SHP77 treated with DMSO at 0.1 percent for 48 hours (cell line): ENCODE results near the gene WAS.
"Not testable (repeated sequence)": the region's sequence is repeated elsewhere in the genome, so short reads cannot be mapped to it uniquely, and the experiment has no call there.

Experiments
- DNase-seq: peaks from one replicate; lab custom pipeline; 2025; lab: John Stamatoyannopoulos, UW

The WAS gene

DNA sequence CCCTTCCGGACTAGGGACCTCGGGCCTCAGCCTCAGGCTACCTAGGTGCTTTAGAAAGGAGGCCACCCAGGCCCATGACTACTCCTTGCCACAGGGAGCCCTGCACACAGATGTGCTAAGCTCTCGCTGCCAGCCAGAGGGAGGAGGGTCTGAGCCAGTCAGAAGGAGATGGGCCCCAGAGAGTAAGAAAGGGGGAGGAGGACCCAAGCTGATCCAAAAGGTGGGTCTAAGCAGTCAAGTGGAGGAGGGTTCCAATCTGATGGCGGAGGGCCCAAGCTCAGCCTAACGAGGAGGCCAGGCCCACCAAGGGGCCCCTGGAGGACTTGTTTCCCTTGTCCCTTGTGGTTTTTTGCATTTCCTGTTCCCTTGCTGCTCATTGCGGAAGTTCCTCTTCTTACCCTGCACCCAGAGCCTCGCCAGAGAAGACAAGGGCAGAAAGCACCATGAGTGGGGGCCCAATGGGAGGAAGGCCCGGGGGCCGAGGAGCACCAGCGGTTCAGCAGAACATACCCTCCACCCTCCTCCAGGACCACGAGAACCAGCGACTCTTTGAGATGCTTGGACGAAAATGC, at the start of gene WAS:
Gene WAS (plus strand): TSS at position 389 of the 572 bp plus-strand sequence. CDS start 55 bp downstream, at position 444.
- no peak for DNase-seq

DNA sequence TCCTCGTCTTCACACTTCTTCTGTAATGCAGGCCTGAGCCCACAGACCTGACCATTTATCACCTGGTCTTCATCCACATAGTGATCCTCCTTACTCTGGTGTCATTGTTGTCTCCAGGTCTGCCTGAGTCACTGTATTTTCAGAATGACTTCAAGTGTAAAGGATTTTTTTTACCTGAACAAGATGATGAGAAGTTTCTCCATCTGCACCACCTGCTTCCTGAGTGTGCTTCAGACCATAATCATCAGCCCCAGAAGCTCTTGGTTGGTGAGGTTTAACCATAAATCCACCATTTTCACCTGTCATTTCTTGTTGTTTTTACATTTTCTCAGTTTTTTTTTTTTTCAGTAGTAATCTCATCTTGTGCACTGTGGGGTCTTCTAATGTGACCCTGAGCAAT, 47.3 kb upstream of the WAS start:
- DNase-seq = no peak

DNA sequence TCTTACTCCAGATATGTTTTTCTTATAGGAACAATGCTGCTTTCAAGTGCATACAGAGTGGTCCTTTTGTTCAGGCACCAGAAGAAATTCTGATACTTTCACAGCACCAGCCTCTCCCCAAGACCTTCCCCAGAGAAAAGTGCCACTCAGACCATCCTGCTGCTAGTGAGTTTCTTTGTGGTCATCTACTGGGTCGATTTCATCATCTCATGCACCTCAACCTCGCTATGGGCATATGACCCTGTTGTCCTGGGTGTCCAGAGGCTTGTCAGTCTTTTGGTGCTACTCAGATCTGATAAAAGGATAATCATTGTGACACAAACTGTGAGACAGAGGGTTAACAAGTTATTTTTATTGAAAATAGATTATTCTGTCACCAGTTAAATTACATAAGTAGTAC, 46.8 kb upstream of the WAS start:
- DNase-seq = no peak

DNA sequence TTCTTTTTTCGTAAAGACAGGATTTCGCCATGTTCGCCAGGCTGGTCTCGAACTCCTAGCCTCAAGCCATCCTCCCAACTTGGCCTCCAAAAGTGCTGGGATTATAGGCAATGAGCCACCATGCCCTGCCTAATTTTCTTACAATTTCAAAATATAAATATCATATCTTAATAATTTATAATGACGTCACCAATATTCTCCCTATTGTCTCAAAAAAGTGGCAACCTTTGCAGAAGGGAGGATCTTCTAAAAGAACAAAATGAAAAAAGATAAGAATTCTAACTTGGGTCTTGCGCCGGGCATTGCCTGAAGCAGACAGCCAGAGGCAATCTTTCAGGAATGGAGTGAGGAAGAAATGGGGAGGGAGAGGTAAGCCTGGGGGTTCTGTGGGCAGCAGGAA, 37.9 kb upstream of the WAS start:
- no peak for DNase-seq

DNA sequence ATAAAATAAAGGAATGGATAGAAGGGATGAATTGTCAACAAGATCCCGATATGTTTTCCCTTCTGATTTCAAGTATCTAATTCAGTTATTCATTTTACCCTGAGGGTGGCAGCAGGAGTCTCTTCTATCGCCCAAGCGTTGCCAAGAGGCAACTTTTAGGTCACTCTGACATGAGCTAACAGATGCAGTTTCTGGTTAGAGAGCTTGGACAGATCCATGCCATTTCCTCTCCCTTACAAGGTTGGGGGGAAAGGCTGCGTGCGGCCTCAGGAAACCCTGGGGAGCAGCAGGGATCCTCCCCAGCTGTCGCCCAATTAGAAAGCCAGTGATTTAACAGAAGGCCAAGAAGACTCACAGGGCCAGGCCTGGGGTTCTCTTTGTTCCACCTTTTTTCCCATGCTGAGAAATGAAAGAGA, 35.3 kb upstream of the WAS start:
- DNase-seq = no peak

DNA sequence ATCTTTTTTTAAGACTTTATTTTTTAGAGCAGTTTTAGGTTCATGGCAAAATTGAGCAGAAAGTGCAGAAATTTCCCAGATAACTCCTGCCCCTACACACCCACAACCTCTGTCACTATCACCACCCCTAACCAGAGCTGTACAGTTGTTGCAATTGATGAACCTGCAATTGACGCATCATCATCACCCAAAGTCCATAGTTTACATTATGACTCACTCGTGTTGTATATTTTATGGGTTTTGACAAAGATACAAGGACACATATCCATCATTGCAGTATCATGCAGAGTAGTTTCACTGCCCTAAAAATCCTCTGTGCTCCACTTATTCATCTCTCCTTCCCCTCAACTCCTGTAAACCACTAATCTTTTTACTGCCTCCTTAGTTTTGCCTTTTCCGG, 34.5 kb upstream of the WAS start:
- DNase-seq = no peak

DNA sequence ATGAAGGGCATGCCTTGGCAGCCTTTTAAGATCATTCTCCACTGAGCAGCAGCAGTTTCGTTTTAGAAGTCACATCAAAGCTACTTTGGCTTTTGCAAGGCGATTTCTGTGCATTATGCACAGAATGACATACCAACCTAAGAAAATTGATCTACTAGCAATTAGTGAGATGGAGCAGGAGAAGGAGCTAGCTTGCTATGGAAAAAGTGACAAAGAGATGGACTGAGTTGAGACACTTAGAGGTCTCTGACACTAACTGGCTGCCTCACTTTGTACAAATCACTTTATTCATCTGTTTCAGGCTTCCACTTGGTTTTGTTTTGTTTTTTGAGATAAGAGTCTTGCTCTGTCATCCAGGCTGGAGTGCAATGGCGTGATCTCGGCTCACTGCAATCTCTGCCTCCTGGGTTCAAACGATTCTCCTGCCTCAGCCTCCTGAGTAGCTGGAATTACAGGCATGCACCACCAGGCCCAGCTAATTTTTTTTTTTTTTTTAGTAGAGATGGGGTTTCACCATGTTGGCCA, 31.5 kb upstream of the WAS start:
- not testable (repeated sequence) for DNase-seq

DNA sequence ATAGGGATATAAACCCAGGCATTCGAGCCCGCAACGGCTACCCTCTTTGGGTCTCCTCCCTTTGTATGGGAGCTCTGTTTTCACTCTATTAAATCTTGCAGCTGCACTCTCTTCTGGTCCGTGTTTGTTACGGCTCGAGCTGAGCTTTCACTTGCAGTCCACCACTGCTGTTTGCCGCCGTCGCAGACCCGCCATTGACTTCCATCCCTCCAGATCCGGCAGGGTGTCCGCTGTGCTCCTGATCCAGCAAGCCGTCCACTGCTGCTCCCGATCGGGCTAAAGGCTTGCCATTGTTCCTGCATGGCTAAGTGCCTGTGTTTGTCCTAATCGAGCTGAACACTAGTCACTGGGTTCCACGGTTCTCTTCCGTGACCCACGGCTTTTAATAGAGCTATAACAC, 28.9 kb upstream of the WAS start:
- DNase-seq = not testable (repeated sequence)

DNA sequence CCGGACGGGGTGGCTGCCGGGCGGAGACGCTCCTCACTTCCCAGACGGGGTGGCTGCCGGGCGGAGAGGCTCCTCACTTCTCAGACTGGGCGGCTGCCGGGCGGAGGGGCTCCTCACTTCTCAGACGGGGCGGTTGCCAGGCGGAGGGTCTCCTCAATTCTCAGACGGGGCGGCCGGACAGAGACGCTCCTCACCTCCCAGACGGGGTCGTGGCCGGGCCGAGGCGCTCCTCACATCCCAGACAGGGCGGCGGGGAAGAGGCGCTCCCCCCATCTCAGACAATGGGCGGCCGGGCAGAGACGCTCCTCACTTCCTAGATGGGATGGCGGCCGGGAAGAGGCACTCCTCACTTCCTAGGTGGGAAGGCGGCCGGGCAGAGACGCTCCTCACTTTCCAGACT, 23.9 kb upstream of the WAS start:
- not testable (repeated sequence) for DNase-seq

DNA sequence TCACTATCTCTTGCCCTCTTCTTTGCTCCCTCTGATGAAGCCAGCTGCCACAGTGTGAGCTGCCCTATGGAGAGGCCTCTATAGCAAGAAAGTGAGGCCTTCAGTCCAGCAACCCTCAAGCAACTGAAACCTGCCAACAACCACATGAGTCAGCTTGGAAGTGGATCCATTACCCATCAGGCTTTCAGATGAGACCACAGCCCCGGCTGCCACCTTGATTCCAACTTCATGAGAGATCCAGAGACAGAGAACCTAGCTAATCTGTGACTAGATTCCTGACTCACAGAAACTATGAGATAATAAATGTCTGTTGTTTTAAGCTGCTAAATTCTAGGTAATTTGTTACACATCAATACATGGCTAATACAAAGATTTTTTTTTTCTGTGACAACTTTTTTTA, 20.4 kb upstream of the WAS start:
- no peak for DNase-seq

DNA sequence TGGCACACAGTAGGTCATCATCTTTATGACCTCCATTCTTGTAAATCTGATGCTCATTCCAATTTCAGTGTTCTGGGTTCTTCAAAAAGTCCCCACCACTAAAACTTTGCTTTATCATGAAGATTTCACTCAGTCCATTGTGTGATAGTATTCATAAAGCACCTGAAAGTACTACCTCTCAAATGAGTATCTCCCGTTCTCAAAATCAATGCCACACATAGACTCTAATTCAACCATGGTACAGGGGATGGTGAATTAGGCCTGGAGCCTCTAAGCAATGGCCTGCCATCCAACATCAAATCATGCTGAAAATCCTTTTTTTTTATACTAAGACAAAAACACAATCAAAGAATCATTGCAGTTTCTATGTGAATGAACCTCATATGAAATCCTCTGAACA, 19.4 kb upstream of the WAS start:
- no peak for DNase-seq

DNA sequence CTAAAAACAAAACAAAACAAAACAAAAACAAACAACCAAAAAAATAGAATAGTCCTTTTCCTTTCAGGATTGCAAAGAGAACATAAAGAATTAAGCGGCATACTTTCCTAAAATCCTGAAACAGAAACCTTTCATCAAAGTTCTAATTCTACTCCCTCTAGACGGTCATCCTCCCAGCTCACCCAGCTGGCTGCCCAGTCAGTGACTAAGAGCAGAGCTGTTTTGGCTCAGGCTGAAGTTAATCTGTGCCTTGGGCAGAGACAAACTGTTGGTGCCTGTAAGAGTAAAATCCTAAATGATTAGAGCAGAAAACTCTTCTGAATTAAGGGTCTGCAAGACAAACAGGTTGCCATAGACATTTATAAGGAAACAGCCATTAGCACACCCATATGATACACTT, 17.6 kb upstream of the WAS start:
- DNase-seq = no peak

DNA sequence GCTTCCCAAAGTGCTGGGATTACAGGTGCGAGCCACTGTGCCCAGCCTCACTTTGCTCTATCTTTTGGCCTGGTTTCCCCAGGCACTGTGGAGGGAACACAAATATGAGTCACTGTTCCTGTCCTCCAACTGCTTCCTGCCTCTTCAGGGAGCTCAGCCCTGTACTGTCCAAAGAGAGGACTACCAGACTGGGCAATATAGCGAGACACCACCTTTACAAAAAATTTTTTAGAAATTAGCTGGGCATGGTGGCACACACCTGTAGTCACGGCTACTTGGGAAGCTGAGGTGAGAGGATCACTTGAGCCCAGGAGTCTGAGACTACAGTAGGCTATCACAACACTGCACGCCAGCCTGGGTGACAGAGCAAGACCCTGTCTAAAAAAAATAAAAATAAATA, 16.9 kb upstream of the WAS start:
- no peak for DNase-seq

DNA sequence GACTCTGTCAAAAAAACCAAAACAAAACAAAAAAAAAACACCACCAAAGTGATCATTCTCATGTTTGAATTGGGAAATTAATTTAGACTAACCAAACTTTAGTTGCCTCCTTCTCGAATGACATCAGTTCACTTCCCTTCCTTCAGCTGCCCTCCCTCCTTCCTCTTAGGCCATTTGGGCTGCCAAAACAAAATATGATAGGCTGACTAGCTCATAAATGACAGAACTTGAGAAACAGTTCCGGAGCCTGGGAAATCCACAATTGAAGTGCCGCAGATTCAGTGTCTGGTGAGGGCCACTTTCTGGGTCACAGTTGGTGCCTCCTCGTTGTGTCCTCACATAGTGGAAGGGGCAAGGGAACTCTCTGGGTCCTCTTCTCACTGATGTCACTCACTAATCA, 16.1 kb upstream of the WAS start:
- DNase-seq = no peak

DNA sequence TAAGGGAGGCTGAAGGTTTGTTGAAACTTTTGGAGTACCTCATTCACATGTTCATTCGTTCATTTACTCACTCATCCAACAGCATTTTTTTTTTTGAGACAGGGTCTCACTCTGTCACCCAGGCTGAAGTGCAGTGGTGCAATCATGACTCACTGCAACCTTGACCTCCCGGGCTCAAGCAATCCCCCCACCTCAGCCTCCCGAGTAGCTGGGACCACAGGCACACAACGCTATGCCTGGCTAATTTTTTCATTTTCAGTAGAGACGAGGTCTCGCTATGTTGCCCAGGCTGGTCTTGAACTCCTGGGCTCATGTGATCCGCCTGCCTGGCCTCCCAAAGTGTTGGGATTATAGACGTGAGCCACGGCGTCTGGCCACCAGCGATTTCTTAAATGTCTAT, 15.4 kb upstream of the WAS start:
- DNase-seq = not testable (repeated sequence)

DNA sequence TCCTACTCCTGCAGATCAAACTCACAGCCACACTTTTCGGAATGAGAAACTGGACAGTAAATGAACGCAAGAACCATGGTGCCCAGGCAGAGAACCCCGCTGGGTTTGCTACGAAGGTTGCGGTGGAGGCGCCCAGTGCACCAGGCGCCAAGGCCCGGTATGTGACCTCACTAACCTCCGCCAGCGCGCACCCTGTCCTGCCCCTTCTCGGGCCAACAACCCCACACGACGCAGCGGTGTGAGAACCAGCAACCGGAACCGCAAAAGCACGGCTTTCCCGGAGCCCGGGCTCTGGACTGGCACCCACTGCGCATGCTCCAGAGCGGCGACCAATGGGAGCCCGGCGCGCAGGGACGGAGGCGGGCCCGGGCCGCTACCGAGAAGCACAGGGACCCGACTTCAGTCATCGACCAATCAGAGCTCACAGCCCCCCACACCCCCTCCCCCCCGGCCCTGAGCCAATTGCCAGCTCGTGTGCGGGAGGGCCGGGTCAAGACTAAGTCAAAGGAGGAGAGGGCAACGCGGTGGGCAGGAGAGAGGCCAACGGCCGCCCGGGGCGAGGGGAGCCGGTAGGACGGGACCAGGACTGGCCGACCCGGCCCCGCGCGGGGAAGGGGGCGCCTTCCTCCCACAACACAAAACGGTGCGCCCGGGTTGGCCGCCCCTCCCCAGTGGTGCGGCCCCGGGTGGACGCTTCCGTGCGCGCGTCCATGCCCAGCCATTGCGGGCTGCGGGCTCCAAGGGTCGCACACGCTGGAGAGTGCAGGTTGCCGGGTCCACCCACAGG, 7.3 kb upstream of the WAS start:
- peak; percentile 54 for DNase-seq

DNA sequence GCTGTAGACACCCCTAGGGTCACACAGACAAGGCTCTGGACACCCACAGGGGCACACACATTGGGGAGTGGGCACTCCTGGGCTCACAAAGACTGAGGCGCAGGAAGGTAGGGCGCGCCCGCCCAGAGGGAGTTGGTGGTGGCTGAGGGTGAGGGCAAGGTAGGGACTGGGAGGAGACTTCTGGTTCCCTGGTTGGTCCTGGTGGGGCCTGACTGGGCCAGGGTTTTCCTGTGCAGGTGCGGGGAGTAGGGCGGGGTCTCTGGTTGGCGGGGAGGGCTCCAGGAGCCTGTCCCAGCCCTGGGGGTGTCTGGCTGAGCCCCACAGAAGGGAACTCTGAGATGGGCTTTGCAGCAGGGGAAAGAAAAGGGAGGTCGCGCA, 6.7 kb upstream of the WAS start:
- no peak for DNase-seq

DNA sequence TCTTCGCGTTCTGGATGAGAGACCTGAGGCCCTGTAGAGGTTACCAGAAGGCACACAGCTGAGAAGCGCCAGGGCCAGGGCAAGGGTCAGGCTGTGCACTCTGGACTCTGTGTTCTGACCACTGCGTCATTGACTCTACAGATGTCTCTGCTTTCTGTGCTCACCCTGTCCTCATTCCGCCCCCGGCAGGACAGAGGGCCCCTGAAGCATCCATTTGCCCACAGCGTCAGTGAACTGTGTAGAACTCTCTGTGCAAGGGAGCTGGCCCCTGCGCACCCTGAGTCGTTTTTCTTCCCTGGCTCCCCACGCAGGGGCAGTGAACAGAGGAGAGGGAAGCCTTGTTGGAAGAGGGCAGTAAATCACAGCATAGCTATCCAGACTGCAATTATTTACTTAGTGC, 6.1 kb upstream of the WAS start:
- no peak for DNase-seq

DNA sequence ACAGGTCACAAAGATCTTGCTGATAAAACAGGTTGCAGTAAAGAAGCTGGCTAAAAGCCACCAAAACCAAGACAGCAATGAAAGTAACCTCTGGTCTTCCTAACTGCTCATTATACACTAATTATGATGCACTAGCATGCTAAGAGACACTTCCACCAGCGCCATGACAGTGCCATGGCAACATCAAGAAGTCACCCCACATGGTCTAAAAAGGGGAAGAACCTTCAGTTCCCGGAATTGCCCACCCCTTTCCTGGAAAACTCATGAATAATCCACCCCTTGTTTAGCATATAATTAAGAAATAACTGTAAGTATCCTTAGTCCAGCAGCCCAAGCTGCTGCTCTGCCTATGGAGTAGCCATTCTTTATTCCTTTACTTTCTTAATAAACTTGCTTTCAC, 3.1 kb upstream of the WAS start:
- DNase-seq = not testable (repeated sequence)

DNA sequence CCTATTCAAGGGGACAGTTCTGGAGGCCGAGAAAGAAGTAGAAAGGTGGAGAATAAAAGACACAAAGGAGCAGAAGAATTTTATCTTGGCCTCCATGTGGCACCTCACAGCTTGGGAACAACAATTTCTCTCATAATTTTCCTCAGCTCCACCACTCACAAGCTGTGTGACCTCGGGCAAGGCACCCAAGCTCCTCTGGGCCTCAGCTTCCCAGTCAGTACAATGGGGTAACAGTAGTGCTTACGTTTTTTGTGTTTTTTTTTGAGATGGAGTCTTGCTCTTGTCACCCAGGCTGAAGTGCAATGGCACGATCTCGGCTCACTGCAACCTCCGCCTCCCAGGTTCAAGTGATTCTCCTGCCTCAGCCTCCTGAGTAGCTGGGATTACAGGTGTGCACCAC, 2.7 kb upstream of the WAS start:
- not testable (repeated sequence) for DNase-seq

DNA sequence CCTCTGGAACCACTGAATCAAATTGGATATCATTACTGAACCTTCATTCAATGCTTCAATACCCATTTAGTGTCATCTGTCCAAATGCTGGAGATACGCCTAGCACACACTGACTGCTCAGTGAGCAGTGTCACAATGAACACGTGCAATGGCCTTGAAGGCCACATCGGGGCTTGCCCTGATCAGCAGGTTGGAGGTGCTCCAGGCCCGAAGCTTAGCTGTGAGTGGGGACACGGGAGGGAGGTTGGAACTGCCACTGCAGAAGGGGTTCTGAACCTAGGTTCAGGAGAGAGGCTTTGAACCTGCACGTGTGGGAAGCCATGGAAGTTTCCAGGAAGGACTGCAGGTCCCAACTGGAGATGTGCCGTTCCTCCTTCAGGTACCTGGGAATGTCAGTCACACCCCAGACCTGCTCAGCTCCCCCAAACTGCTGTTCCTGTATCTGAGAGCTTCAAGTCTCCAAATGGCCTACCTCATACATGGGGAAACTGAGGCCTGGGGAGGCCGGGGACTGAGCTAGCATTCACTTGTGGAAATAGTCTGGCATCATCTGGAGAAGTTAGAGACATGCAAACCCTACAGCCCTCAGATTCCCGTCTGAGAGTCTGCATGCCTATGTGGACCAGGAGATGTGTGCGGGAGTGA, 1.9 kb upstream of the WAS start:
- no peak for DNase-seq

DNA sequence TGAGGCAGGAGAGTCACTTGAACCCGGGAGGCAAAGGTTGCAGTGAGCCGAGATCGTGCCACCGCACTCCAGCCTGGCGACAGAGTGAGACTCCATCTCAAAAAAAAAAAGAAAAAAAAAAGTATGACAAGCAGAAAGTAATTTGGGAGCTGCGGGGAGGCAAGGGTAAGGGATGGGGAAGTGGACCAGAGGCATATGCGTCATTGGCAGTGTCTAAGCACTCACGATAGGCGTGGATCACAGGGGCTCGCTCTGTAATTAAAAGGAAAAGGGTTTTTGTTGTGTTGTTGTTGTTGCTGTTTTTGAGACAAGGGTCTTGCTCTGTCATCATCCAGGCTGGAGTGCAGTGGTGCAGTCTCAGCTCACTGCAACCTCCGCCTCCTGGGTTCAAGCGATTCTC, 804 bp upstream of the WAS start:
- DNase-seq = not testable (repeated sequence)

DNA sequence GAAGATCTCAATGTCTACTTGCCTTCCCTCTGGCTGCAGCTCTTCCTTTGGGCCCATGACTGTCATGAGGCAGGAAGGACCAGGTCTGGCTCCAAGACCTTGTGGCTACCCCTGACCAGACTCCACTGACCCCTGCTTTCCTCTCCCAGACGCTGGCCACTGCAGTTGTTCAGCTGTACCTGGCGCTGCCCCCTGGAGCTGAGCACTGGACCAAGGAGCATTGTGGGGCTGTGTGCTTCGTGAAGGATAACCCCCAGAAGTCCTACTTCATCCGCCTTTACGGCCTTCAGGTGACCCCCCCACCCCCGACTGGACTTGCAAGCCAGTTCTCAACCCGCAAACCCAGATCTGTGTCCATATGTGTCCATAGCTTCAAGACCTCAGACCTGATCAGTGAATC, 535 bp downstream of the WAS start:
- no peak for DNase-seq
